NCI-H774 (cell line): ENCODE measurements around the gene ZNF90.
"Not testable (repeated sequence)": the region's sequence is repeated elsewhere in the genome, so short reads cannot be mapped to it uniquely, and the experiment has no call there.

Experiments used
- DNase-seq: peaks from one replicate; lab custom pipeline; 2025; lab: John Stamatoyannopoulos, UW

ZNF90 gene

GRCh38 chr19:20077791-20078463 is at the start of gene ZNF90:
Gene ZNF90, plus strand, starts transcription at chr19:20078000. Its CDS starts 133 bp downstream, at chr19:20078133.
- peak; percentile 92 for DNase-seq

GRCh38 chr19:20028611-20029010 is 49.2 kb upstream of the ZNF90 start:
- DNase-seq, result no peak

GRCh38 chr19:20035935-20036334 is 41.9 kb upstream of the ZNF90 start:
- no peak for DNase-seq

- DNase-seq, result no peak
Observed at GRCh38 chr19:20038358-20039202, 39.2 kb upstream of the ZNF90 start.

GRCh38 chr19:20039203-20039723 is 38.5 kb upstream of the ZNF90 start, which contains the start of gene ZNF682:
Gene ZNF682, minus strand, starts transcription at chr19:20039505. Its CDS starts 160 bp downstream, at chr19:20039345.
- peak; percentile 96 for DNase-seq

- DNase-seq, result no peak
Observed at GRCh38 chr19:20044663-20045062, 33.1 kb upstream of the ZNF90 start.

GRCh38 chr19:20045742-20046141 is 32.1 kb upstream of the ZNF90 start:
- DNase-seq, result not testable (repeated sequence)

GRCh38 chr19:20051841-20052768 is 25.7 kb upstream of the ZNF90 start:
- peak; percentile 92 for DNase-seq

GRCh38 chr19:20058738-20059137 is 19.1 kb upstream of the ZNF90 start:
- not testable (repeated sequence) for DNase-seq

GRCh38 chr19:20060282-20060681 is 17.5 kb upstream of the ZNF90 start:
- DNase-seq, result no peak

- no peak for DNase-seq
Observed at GRCh38 chr19:20066861-20067260, 10.9 kb upstream of the ZNF90 start.

GRCh38 chr19:20067943-20068342 is 9.9 kb upstream of the ZNF90 start:
- no peak for DNase-seq

GRCh38 chr19:20068559-20068958 is 9.2 kb upstream of the ZNF90 start:
- not testable (repeated sequence) for DNase-seq

- no peak for DNase-seq
Observed at GRCh38 chr19:20070691-20071090, 7.1 kb upstream of the ZNF90 start.

GRCh38 chr19:20072936-20073335 is 4.9 kb upstream of the ZNF90 start:
- DNase-seq, result no peak

- DNase-seq, result no peak
Observed at GRCh38 chr19:20078581-20079031, 806 bp downstream of the ZNF90 start.

GRCh38 chr19:20079476-20079875 is 1.7 kb downstream of the ZNF90 start:
- no peak for DNase-seq

- no peak for DNase-seq
Observed at GRCh38 chr19:20080656-20081055, 2.9 kb downstream of the ZNF90 start.

GRCh38 chr19:20082232-20082833 is 4.5 kb downstream of the ZNF90 start:
- peak; percentile 2 for DNase-seq

GRCh38 chr19:20082876-20083275 is 5.1 kb downstream of the ZNF90 start:
- not testable (repeated sequence) for DNase-seq

- no peak for DNase-seq
Observed at GRCh38 chr19:20102097-20102496, 24.3 kb downstream of the ZNF90 start.
